Stomach (tissue), 4 donors: ENCODE data around the gene PRM3.

ENCODE experiments used
- CTCF ChIP-seq, 7 experiments: fragments of 450-650 bp in 4 of 7; fragments of 200-600 bp in 3 of 7; sonication (generic) in 3 of 7; IDR thresholded peaks; one replicate each; pipeline ENCODE4 v1.5.1; 2016 to 2019; ENCODE audit warnings: antibody characterized with exemption in 7 of 7, control low read depth in 2 of 7, mild to moderate bottlenecking in 1 of 7
- POLR2A ChIP-seq, 4 donors: fragments of 450-650 bp; IDR thresholded peaks; one replicate each; pipeline ENCODE4 v1.6.1; 2016; ENCODE audit warnings: antibody characterized with exemption in 4 of 4, control low read depth in 2 of 4, mild to moderate bottlenecking in 1 of 4, moderate library complexity in 1 of 4
- POLR2AphosphoS5 ChIP-seq, 3 donors: sonication (generic); formaldehyde crosslinking; IDR thresholded peaks; one replicate each; pipeline ENCODE4 v1.6.1; 2016; ENCODE audit warnings: antibody characterized with exemption in 3 of 3

GRCh38 chr16:11297492-11298142 lies 24.2 kb upstream of the PRM3 start:
- TF ChIP-seq POLR2A (IDR thresholded peaks at IDR 0.05), result no peak
- TF ChIP-seq POLR2AphosphoS5 (IDR thresholded peaks at IDR 0.05), result peak; percentile 37 to 86 (median 66)
- TF ChIP-seq CTCF (IDR thresholded peaks at IDR 0.05), result peak in 1 of 7 experiments; percentile 43
